HG02870 (cell line): ENCODE measurements around the gene NPPC.
"Not testable (repeated sequence)": the region's sequence is repeated elsewhere in the genome, so short reads cannot be mapped to it uniquely, and the experiment has no call there.

Experiments
- ATAC-seq: cut with Tn5 transposase; IDR thresholded peaks from one replicate; pipeline ENCODE4 v1.9.1; 2021; ENCODE audit warnings: mild to moderate bottlenecking, moderate library complexity; ENCODE audit not compliant: unreplicated experiment

The NPPC gene

DNA sequence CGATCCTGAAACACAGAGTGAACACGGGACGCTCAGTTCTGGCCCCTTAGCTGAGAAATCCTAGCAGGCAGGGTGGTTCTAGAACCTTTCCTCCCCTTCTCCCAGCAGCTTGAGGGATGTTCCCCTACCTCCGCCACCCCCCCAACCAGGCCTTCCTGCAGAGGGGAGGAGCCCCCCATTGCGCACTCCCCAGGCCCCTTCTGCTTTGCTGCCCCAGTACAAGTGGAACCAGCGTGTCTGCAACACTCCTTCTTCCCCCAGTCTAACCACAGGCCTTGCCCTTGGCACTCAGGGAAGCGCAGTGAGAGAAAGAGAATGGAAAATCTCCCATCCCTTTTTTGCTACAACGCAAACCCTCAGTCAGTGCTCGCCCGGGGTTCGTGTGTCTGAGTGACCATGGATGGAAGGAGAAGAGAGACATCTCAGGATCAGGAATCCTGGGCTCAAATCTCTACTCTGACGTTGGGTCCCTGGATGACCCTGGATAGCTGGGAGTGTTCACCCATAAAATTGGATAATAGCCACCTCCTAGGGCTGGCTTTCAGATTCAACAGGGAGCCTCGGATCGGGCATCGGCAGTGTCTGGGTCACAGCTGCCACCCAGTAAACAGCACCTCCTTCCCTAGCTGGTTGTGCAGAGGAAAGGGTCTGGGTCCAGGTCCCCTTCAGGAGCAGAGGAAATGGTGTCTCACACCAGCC lies 3.7 kb downstream of the NPPC start:
- no peak for ATAC-seq

DNA sequence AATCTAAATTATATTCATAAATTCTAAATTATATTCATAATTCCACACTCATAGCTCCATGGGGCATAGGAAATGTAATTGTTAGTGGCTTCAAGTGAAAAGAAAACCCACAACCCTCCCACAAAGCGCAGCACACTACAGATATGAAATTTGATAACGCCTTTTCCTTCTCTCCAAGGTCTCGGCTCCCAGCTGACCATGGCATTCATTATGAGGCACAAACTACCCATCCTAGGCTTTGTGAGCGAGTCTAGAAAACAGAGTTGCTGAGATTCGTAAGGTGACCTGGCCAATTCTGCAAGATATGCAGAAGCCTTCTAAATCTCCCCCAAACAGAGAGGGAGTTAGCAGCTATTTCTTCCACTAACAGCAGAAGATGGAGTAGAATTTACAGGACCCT lies 5.4 kb downstream of the NPPC start:
- ATAC-seq: no peak

DNA sequence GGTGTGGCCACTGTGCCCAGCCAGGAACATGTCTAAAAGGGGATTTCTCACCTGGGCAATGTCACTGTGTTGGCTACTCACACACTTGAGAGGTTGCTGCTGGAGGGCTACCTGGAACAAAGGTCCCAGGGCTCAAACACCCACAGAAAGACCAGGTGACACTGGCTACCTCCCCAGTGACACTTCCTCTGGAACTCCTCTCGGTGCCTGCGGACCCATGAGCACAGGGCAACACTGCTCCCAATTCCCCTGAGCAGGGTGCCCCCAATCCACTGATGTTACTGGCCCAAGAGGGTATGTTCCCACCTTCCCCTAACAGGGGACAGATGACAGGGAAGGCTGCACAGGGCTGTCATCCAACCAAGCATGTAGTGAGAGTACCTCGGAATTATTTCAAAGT lies 5.8 kb downstream of the NPPC start:
- ATAC-seq: no peak

DNA sequence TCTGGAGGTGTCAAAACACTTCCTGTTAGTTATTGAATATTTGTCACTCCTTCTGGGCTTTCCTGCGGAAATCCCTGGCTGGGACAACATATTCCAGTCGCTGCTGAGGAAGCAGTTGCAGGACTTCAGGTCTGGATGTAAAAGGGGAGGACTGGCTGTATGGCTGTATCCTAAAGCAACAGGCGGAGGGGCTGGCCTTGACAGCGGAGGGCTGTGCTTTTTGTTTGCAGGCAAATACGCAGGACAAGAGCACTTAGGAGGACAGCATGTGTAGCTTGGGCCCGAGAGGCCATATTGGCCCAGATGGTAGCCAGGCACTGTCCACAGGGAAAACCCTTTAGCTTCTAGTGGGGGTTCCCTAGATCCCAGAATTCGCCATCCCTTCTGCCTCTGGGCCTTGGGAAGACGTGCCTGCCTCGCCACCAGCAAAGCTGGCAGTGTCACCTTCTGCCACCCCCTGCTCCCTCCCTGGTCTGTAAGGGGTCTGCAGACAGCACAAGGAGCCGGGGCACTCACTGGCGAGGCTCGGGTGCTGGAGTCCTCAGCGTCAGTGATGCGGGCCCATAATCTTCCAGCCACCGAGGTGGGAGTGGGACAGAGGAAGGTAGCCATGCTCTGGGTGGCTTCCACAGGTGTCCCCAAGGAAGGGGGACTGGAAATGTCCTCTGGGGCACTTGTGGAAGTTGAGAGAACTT lies 6.7 kb downstream of the NPPC start:
- no peak for ATAC-seq

DNA sequence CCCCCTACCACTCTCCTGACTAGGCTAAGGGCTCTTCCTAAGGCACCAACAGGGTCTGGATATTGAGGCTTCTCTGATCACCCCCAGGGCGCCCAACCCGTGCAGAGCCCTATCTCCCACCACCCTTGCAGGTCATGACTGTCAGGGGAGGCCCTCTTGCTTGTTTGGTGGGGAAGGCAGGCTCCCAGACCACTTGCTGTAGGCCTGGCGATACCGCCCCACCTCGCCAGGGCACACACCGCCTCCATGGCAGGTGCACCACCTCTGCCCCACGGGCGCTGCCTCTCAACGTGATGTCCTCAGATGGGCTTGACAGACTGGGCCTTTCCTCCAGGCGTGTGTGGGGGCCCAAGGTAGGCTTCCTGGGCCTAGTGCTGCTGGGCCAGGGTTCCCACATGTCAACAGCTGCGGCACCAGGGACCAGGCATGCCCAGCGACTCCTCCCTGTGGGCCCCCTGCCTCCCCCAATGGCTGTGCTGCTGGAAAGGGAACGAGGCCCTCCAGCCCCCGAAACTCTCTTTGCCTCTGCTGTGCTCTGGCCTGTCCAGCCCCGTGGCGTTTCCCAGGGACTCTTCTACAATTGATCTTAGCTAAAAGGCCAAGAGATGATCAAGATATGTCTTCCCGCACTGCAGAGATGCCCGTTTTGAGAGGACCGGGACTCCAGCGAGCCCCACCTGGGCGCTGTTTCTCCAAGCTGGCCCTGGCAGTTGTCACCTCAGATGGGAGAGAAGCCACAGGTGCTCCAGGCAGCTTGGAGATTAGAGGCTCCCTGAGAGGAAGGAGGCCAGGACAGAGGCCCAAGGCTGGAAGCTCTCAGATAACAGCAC lies 7.5 kb downstream of the NPPC start:
- no peak for ATAC-seq

DNA sequence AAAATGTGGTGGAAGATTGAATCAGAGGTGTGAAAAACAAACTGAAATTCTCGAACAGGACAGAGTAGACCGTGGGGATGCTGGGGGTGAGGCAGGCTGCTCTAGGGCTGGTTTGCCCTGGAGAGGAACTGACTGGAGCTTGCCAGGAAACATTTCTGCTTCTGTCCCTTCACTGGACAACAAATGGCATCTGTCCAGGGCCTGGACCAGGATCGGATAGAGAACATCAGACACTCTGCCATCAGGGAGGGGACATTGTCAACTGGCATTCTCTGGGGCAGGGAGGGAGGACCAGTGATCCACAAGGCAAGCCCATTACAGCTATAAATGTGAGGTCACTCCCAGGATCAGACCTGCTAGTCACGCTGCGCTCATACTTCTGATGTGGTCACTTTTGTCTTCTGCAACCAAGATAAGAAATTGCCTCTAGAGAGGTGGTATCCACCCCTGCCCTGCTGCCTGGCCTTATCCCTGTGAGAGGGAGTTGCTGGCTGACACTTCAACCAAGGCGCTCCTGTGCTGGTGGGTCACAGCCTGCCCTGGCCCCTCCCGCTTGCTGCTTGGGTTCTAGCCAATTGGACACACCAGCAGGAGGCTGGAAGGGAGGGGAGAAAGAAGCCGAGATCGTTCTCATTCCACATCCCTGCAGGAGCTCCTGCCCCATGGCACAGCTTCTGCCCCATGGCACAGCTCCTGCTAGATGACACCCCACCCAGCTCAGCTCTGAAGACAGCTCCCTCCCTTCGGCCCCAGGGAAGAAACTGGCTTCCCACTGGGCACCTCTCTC lies 8.7 kb downstream of the NPPC start:
- no peak for ATAC-seq

DNA sequence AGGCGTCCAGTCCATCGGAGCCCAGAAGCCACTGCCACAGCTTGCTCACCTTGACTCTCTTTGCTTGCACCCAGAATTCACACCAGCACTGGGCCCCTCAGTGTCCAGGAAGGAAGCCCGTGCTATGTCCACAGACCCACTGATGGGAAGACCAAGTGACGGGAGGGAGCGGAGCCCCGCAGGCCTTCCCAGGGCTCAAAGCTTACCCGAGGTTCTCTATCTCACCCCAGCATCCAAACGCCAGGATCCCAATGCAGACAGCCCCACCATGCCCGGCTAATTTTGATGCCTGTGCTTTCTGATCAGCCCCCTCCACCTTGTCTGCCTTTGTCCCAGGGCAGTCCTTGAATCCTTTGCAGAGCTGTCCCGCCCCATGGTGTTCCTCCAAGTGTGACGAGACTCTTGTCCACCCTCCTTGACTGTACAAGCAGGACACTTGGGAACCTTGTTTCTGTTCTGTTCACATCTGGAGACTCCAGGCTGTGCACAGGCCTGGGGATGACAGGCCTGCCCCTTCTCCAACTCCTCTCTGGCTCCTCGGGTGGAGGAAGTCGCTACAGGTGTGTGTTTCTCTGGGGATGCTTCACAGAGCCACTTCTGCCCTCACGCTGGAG lies 12.0 kb downstream of the NPPC start:
- no peak for ATAC-seq

DNA sequence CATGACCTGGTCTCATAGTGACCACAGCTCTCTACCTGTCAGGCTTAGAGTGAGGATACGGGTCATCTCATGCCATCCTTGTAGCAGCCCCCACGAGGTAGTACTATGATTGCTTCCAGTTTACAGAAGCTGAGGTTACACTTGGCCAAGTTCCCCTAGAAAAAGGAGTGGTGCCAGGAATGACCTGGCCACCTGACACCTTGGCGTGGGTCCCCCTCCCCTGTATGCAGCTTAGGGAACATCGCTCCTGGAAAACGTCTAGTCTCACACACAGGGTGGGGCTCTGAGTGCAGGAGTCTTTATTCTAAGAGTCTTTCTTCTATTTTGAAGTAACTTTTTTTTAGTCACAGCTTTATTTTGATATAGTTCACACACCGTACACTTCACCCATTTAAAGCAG lies 14.8 kb downstream of the NPPC start:
- ATAC-seq: no peak

DNA sequence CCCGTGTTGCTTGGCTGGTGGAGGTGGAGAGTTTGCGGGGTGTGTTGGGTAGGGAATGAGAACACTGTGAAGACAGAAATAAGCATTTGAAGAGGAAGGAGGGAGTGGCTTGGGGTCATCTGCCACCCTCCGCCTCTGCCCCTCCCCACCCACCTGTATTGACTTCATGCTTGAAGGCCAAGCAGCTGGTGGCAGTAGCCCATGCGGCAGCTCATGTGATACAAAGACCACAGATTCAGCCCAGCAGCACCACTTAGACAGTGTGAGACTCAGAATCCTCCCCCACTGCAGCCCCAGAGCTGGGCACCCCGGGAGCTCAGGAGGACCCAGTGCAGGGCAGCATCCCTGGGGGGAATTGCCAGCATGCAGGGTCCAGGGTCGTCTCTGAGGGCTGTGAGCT lies 15.4 kb downstream of the NPPC start:
- ATAC-seq: no peak

DNA sequence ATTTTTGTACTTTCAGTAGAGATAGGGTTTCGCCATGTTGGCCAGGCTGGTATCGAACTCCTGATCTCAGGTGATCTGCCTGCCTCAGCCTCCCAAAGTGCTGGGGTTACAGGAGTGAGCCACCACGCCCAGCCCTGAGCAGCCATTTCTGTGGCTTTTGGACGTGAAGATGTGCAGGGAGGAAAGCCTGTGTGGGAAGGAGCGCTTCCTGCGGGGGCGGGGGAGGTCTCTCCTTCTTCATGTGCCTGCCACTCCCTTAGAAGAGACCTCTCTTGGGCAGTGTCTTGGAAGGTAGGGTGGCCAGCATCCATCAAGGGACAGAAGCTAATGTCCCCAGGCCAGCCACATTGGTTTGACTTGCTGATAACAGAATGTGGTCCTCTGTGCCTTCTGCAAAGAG lies 16.0 kb downstream of the NPPC start:
- ATAC-seq: not testable (repeated sequence)

DNA sequence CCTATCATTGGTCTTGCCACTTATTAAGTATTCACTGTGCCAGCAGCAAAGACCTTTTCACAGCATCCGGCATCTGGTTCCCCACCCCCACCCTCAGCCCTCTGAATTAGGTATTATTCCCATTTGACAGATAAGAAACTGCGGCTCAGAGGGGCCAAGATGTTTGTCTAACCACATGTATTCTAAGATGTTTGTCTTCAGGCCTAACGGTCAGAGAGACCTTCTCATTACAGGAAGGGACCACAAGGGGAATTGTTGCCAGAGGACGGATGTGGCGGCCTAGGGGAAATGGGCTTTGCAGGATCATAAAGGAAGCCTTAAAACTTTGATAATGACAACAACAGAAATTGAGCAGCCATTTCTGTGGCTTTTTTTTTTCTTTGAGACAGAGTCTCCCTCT lies 16.6 kb downstream of the NPPC start:
- no peak for ATAC-seq

DNA sequence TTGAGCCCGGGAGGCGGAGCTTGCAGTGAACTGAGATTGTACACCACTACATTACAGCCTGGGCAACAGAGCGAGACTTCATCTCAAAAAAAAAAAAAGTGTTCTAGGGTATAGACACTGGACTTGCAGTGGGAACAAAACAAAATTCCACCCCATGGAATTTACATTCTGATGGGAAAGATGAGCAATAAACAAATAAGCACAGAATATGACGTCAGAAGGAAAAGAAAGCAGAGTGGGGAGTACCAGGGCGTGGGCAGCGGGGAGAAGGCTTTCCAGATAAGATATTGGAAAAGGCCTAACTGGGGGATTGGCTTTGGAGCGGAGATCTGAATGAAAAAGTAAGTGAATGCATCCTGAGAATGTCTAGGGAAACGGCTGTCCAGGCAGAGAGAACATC lies 17.6 kb downstream of the NPPC start:
- no peak for ATAC-seq

DNA sequence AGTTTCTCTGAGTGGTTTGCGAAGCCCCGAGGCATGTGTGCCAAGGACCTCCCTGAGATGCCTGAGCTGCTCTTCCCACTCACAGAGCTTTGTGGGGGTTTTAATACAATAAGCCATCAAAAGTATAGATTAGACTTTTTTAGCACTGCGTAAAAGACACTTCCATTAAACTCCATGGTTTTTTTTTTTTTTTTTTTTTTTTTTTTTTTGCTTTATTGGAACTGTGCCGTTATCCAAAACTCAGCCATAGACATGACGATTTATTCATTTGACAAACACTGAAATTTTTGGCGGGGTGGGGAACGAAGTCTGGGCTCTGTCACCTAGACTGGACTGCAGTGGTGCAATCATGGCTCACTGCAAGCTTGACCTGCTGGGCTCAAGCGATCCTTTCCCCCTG lies 18.4 kb downstream of the NPPC start:
- ATAC-seq: no peak

DNA sequence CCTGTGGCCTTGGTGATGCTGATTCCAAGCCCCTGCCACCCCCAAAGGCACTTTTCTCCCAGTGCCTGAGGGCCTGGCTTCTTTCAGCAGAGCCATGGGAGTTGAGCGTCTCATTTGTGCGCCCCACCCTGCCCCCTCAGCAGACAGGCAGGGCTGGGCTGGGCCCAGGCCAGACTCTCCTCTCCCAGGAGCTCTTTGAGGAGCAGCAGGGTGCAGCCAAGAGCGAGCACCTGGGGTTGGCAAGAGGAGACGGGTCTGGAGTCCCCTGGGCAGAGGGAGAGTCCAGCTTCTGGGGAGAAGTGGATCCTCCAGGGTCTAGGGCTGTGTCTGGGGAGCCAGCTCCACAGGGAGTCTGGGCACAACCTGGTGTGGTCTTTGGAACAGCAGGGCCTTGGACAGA lies 21.2 kb downstream of the NPPC start:
- ATAC-seq: no peak

DNA sequence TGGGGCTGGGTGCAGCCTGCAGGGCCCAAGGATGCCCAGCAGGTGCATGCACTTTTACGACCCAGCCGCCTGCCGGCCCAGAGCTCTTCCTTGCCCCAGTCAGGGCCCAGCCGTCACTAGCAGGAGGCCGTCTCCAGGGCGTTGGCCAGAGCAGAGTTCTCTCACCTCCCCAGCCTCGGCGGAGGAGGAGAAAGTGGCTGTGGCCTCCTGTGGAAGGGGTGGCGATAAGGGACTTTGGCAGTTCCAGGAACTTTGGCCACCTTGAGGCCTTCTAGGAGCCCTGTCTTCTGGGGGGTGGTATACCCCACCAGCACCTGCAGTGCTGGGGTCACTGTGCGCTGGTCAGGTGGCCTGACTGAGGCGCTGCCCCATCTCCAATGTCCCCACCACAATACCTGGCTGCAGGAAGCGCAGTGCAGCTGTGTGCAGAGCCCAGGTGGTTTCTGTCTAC lies 22.0 kb downstream of the NPPC start:
- no peak for ATAC-seq

DNA sequence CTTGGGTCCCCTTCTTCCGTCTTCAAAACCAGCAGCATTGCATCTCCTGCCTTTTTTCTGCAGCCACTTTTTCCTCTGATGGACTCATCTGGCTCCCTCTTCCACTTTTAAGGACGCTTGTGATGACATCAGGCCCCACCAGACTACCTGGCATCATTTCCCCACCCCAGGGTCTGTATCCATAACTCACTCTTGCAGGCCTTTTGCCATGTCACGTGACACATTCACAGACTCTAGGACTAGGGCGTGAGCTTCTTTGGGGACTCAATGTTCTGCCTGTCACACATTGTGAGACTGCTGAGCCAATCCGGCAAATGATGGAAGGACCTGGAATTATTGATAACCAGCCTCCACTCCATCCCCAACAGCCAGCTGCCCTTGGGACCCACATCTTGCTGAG lies 23.6 kb downstream of the NPPC start:
- no peak for ATAC-seq

DNA sequence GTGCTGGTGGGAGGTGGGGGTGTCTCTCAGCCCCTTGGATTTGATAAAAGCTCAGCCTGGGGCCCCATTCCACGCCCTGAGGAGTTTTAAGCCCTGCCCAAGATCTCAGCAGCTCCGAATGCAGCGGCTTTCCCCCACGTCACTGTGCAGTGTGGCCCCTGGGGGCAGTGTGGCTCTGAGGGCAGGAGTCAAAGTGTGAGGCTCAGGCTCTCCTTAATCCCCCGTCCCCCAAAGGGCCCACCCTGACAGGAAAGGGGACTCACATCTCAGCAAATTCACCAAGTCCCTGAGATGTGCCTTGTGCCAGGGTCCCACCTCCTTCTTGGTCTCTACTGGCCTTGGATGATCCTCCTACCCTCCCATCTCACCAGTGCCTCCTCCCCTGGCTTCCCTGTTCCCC lies 25.2 kb downstream of the NPPC start:
- ATAC-seq: no peak

DNA sequence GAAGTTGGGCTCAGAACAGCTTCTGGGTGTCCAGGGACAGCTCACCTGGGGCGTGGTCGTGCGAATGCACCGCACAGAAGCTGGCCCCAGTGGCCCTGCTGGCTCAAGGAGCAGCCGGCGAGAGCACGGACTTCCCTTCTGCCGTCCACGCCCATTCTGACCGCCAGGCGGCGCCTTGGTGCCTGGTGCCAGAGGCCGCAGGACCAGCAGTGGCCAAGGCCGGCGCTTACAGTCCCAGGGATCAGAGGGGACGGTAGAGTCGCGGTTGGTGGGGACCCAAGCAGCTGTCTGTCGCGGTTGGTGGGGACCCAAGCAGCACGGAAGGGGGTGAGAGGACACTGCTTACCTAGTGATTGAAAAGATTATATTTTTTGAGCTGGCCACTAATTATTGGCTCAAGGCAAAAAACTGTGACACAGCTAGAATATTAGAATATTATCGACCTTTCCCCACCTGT lies 25.7 kb downstream of the NPPC start:
- no peak for ATAC-seq

DNA sequence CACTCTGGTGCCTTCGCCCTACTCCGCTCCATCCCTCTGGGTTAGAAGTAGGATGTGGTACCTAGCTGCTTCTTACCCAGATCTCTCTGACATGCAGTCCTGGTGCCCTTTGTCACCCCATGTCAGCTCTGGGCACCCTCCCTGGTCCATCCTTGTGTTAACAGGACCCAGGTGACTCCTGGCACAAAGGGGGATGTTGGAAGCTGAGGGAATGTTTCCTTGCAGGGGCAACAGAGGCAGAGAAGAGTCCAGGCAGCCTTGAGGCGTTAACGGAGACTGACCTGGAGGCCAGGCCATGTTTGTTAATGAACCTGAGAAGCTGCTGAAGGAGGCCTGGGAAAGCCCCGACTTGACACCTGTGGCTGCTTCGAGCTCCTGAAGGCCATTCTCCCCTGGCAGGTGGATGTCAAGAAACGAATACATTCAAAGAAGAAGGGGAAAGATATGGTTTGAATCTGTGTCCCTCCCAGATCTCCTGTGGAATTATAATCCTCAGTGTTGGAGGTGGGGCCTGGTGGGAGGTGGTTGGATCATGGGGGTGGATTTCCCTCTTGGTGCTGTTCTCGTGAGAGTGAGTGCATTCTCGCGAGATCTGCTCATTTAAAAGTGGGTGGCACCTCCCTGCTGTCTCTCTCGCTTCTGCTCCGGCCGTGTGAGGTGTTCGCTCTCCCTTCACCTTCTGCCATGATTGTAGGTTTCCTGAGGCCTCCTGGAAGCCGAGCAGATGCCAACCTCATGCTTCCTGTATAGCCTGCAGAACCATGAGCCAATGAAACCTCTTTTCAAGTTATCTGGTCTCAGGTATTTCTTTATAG lies 31.4 kb downstream of the NPPC start:
- ATAC-seq: no peak

DNA sequence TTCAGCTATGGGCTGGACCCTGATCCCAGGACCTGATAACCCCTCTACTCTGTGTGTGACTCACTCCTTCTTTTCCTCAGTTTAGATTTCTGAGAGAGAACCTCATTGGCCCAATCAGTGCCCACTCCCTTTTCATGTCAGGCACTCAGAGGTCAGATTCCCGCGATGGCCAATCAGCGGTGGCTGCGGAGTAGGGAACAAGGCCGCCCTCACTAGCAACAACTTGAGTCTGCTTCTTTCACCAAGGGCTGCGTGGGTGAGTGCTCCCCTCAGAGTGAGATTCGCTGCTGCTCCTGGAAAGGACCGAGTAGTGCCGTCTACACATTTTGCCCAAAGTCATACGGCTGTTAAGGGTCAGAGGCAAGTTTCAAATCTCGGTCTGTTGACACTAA lies 34.7 kb downstream of the NPPC start:
- ATAC-seq: no peak
